Omental fat pad (tissue), 4 donors: Measurements from ENCODE around the gene PLXNA4. TPM values are rescaled to one million over a fixed set of nuclear protein-coding genes. Genes with fewer than 3 reads are reported as not detected.
A peak's percentile ranks its signal among the peaks of the same experiment; 100 is the strongest.

ENCODE experiments used
- ATAC-seq: fragments of 150-250 bp; one replicate; pipeline ENCODE4 v1.9.1; 2016; ENCODE audit warnings: mild to moderate bottlenecking, moderate library complexity; ENCODE audit not compliant: low FRiP score
- DNase-seq: peaks from one replicate; pipeline ENCODE4 v3.0.0-alpha.2; 2019; ENCODE audit warnings: low spot score
- total RNA-seq, 4 donors: library from RNA; depleted of rRNA; stranded (reverse); fragments of >200 nt; gene quantifications; one replicate each; pipeline ENCODE4 v1.1.0, GENCODE V29; 2016
- TF ChIP-seq, protein P1 (sequence below), 3 donors: fragments of 450-650 bp; IDR thresholded peaks; one replicate each; pipeline ENCODE4 v1.5.1; 2016 to 2017; ENCODE audit warnings: antibody characterized with exemption in 3 of 3, mild to moderate bottlenecking in 3 of 3, moderate library complexity in 2 of 3

The PLXNA4 gene
- total RNA-seq, 4 donors from 2014 or later = 31.4 to 111 (median 41.9) TPM

DNA sequence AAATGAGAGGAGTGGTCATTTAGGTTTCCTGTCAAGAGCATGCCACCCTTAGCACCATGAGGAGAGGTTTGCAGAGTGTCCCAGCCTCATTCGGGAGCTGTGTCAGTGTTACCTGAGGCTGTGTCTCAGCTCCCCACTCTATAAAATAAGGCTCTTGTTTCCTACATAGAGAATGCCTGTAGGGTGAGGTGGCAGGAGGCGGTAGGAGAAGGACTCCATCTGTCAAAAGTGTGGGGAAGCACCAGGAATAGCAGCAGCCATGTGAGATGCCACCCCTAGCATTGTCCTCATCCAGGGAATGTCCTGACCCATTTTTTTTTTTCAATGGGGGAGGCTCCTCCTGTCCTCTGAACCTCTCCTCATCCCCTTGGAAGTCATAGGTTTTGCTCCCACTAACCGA lies 451.2 kb downstream of the PLXNA4 start:
- TF ChIP-seq, protein P1, sequence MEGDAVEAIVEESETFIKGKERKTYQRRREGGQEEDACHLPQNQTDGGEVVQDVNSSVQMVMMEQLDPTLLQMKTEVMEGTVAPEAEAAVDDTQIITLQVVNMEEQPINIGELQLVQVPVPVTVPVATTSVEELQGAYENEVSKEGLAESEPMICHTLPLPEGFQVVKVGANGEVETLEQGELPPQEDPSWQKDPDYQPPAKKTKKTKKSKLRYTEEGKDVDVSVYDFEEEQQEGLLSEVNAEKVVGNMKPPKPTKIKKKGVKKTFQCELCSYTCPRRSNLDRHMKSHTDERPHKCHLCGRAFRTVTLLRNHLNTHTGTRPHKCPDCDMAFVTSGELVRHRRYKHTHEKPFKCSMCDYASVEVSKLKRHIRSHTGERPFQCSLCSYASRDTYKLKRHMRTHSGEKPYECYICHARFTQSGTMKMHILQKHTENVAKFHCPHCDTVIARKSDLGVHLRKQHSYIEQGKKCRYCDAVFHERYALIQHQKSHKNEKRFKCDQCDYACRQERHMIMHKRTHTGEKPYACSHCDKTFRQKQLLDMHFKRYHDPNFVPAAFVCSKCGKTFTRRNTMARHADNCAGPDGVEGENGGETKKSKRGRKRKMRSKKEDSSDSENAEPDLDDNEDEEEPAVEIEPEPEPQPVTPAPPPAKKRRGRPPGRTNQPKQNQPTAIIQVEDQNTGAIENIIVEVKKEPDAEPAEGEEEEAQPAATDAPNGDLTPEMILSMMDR (IDR thresholded peaks at IDR 0.05) = no peak
- ATAC-seq = no peak
- DNase-seq = no peak

DNA sequence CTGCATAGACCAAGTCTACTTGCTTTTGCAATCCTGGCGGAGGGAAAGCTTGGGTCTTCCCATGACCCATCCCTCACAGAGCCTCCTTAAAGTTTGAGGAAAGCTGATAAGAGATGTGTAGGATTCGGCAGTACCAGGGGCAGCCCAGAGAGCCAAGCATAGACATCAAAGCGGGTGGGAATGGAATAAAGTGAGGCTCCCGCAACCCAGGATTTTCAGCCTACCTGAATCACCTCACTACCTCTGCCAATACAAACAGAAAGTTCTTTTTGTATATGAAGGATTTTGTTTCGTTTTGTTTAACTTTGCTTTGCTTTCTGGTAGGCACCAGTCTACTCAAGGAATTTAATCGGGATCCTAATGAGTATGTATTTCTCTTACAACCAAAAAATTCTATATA lies 451.7 kb downstream of the PLXNA4 start:
- ATAC-seq (peak; percentile 43), DNase-seq (no peak)
- TF ChIP-seq, protein P1 (IDR thresholded peaks at IDR 0.05) = no peak

DNA sequence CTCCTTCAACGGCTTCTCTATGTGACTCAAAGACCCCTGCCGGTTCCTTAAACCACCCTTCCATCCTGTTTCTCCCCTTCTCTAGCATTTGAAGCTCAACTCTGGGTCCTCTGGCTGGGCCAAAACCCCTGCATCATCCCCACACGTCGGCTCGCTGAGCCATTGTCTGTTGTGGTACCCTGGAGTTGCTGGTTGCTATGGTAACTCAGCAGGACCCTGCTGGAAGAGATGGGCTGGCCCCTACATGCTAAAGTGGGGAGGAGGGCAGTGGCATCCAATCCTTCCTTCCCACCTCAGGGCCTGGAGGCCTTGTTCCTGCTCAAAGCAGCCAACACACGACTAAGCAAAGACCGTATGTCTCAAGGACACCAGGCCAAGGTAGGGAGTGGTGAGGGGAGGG lies 452.5 kb downstream of the PLXNA4 start:
- DNase-seq (no peak), ATAC-seq (no peak)
- TF ChIP-seq, protein P1 (IDR thresholded peaks at IDR 0.05) = no peak

DNA sequence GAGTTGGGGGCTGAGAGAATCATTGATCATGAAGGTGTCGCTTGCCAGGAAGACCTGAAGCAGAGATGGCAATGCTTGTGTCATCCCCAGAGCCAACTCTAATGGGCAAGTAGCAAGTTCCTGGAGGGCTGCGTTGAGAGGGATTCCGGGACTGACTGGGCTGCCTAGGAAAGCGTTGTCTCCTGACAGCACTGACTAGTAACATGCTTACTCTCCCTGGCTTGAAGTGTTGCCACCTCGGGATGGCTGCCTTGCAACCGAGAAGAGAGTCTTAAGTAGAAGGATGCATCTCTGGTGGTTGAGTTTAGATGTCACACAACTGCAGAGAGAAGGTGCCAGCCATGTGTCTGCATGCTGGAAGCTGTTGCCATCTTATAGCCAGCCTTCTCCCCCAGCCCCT lies 453.4 kb downstream of the PLXNA4 start:
- DNase-seq (no peak), ATAC-seq (no peak)
- TF ChIP-seq, protein P1 (IDR thresholded peaks at IDR 0.05) = no peak

DNA sequence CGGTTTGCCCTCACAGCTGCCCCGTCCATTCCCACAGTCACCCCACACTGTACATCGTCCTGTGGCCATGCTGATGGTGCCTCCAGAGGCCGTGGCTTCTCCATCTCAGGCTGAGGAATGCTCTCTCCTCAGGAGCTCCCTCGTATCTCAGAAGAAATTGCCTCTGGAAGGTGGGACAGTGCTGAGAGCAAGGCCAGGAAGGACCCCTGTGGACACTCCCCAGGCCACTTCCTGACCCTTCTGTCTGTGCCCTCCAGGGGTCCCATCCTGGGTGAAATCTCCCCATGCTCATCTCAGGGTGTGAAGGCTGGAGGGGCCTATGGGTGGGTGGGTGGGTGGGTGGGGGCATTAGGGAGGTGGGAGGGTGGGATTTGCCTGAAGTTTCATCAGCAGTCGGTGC lies 454.3 kb downstream of the PLXNA4 start:
- TF ChIP-seq, protein P1 (IDR thresholded peaks at IDR 0.05) = no peak
- ATAC-seq = no peak
- DNase-seq = no peak

DNA sequence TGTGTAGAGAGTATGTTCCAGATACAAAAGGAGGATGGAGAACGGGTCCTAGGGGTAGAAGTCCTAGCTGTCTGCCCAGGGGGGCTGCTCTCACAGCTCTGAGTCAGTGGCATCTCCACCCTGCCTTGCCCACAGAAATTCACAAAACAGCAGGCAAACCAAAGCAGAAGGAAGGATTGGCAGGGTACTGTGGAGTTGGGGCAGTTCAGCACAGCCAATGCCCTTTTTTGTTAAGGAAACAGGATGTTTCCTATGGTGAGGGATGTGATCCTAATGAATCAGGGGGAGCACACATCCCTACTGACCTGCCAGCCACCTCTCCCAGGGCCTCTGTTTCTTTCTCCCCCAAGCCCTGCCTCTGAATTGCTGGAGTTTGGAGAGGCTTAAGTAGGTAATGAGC lies 457.6 kb downstream of the PLXNA4 start:
- TF ChIP-seq, protein P1 (IDR thresholded peaks at IDR 0.05) = no peak
- ATAC-seq (no peak), DNase-seq (no peak)

DNA sequence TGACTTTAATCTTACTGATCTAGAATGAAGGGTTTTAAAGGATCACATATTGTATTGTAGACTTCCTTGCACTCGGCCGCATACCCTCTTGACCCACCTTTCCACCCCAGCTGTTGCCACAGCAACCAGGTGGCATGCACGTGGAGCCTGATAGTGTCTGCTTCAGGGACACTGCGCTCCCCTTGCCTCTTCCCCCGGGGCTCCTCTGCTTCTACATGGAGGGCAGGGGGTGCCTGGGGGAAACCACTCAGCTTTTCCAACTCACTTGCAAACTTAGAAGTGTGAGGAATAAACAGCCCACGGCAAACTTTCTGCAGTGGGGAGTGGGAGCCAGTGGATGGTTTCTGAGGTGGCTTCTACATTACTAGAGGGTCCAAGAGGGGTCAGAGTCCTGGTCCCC lies 458.6 kb downstream of the PLXNA4 start:
- TF ChIP-seq, protein P1 (IDR thresholded peaks at IDR 0.05) = no peak
- DNase-seq = no peak
- ATAC-seq = no peak
